Measurements from ENCODE around the gene ALOX15. TPM values are rescaled to one million over a fixed set of nuclear protein-coding genes. Genes with fewer than 3 reads are reported as not detected.

Gene ALOX15
- total RNA-seq, 2 donors from 2014 or later: not detected

DNA sequence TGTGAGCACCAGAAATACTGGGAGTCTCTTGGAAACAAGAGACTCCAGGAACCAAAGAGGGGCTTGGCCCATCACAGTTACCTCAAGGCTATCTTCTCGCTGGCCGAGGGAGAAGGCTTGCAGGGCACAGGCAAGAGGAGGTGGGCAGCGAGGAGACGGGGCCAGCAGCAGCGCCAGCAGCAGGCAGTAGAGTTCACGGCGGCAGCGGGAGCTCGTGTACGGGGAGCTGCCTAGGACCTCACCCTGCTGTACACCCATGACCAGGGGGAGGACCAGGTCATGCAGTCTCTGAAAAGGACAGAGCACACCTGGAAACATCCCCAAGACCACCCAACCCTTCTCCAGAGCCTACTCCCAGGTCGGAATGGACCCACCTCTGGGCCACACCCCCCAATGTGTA is 31.7 kb upstream of the ALOX15 start:
- DNase-seq (no peak), ATAC-seq (no peak)
- H3K4me1 ChIP-seq: no peaks in the 10 kb centered on the region
- H3K4me3 ChIP-seq: no peak overlapping the region
- TF ChIP-seq POLR2A (IDR thresholded peaks at IDR 0.05): no peak
- TF ChIP-seq, protein P1, sequence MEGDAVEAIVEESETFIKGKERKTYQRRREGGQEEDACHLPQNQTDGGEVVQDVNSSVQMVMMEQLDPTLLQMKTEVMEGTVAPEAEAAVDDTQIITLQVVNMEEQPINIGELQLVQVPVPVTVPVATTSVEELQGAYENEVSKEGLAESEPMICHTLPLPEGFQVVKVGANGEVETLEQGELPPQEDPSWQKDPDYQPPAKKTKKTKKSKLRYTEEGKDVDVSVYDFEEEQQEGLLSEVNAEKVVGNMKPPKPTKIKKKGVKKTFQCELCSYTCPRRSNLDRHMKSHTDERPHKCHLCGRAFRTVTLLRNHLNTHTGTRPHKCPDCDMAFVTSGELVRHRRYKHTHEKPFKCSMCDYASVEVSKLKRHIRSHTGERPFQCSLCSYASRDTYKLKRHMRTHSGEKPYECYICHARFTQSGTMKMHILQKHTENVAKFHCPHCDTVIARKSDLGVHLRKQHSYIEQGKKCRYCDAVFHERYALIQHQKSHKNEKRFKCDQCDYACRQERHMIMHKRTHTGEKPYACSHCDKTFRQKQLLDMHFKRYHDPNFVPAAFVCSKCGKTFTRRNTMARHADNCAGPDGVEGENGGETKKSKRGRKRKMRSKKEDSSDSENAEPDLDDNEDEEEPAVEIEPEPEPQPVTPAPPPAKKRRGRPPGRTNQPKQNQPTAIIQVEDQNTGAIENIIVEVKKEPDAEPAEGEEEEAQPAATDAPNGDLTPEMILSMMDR (IDR thresholded peaks at IDR 0.05): no peak
- H3K9me3 ChIP-seq: no peaks in the 10 kb centered on the region
- H3K36me3 ChIP-seq (replicated peaks in 1 of 2; ENCODE audit: insufficient read depth in 1 of 2, low read depth in 2 of 2): peaks cover 0 to 32% of the 10 kb centered on the region in 2 donors
- H3K27me3 ChIP-seq: no peaks in the 10 kb centered on the region
- H3K27ac ChIP-seq: no peak overlapping the region
- intact Hi-C loops (cut with DNase I): no loop called here
- WGBS, 2 donors: 82 to 83% methylated on average over 3 to 11 of the region's 11 CpGs

DNA sequence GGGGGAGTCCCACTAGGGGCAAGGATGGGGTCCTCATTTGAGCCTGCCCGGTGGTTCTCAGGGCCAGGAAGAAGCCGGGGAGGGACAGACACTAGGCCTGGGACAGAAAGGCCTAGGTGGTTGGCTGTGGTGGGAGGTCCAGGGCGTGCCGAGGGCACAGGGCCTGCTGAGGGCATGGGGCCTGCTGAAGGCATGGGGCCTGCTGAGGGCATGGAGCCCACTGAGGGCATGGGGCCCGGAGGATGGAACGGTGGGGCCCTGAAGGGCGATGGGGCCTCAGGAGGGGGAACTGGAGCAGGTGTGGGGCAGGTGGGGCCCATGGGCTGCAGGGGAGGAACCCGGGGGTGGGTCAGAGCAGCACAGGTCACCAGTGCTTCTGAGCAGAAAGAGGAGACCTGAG is 31.3 kb upstream of the ALOX15 start:
- Histone ChIP-seq H3K27me3 (no peaks in the 10 kb centered on the region), H3K36me3 (replicated peaks in 1 of 2; ENCODE audit: insufficient read depth in 1 of 2, low read depth in 2 of 2) (peaks cover 0 to 32% of the 10 kb centered on the region in 2 donors), H3K4me1 (no peaks in the 10 kb centered on the region), H3K9me3 (no peaks in the 10 kb centered on the region), H3K4me3 (no peak overlapping the region), H3K27ac (no peak overlapping the region)
- intact Hi-C loops (cut with DNase I): no loop called here
- no peak for ATAC-seq
- TF ChIP-seq, protein P1 (IDR thresholded peaks at IDR 0.05): no peak
- no peak for TF ChIP-seq POLR2A (IDR thresholded peaks at IDR 0.05)
- WGBS, 2 donors: 88 to 93% methylated on average over 8 of the region's 8 CpGs
- DNase-seq: no peak

DNA sequence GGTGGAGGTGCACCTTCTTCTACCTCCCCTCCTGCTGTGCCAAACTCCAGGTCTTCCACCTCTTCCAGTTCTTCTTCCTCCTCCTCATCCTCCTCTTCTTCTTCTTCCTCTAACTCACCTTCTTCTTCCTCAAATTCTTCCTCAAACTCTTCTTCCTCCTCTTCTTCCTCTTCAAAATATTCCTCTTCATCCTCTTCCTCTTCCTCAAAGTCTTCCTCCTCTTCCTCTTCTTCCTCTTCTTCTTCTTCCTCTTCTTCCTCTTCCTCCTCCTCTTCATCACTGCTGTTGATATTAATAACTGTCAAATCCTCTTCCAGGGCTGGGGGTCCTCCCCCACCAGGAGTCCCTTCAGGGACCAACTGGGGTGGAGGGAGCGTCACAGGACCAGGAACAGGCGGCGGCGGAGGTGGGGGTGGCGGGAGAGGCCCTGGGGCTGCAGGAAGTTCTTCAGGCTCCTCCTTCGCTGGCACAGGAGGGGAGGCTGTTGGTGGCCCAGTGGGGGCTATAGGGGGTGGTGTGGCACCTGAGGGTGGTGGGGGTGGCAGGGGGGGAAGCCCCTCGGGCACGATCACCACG is 30.7 kb upstream of the ALOX15 start:
- intact Hi-C loops (cut with DNase I): no loop called here
- TF ChIP-seq, protein P1 (IDR thresholded peaks at IDR 0.05): no peak
- TF ChIP-seq POLR2A (IDR thresholded peaks at IDR 0.05): no peak
- no peaks in the 10 kb centered on the region for H3K27me3 ChIP-seq
- peaks cover 0 to 29% of the 10 kb centered on the region in 2 donors for H3K36me3 ChIP-seq (replicated peaks in 1 of 2; ENCODE audit: insufficient read depth in 1 of 2, low read depth in 2 of 2)
- ATAC-seq (no peak), DNase-seq (no peak)
- H3K9me3 ChIP-seq: no peaks in the 10 kb centered on the region
- no peak overlapping the region for H3K4me3 ChIP-seq
- no peak overlapping the region for H3K27ac ChIP-seq
- 93 to 95% methylated on average over 6 to 9 of the region's 9 CpGs for WGBS, 2 donors
- H3K4me1 ChIP-seq: no peaks in the 10 kb centered on the region

DNA sequence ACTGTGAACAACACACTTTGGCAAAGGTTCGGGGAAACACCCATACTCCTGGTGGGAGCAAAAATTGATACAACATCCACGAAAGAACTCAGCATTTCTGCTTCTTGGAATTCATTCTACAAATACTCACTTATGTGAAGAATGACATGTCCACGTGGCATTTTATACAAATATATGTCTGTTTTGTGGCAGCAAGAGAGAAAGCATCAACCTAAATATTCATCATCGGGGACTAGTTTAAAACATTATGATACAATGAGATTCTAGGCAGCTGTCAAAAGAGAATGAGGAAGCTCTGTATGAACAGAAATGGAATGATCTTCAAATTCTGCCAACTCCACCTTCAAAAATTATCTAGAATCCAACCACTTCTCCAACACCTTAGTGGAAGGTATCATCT is 25.7 kb upstream of the ALOX15 start:
- no peak overlapping the region for H3K4me3 ChIP-seq
- H3K27ac ChIP-seq: no peak overlapping the region
- no peaks in the 10 kb centered on the region for H3K4me1 ChIP-seq
- TF ChIP-seq POLR2A (IDR thresholded peaks at IDR 0.05): no peak
- TF ChIP-seq, protein P1 (IDR thresholded peaks at IDR 0.05): no peak
- no peak for ATAC-seq
- H3K9me3 ChIP-seq: no peaks in the 10 kb centered on the region
- intact Hi-C loops (cut with DNase I): no loop called here
- no peaks in the 10 kb centered on the region for H3K27me3 ChIP-seq
- WGBS, 2 donors: 68% methylated on average over 4 of the region's 4 CpGs
- no peak for DNase-seq
- peaks cover 0 to 3% of the 10 kb centered on the region in 2 donors for H3K36me3 ChIP-seq (replicated peaks in 1 of 2; ENCODE audit: insufficient read depth in 1 of 2, low read depth in 2 of 2)

DNA sequence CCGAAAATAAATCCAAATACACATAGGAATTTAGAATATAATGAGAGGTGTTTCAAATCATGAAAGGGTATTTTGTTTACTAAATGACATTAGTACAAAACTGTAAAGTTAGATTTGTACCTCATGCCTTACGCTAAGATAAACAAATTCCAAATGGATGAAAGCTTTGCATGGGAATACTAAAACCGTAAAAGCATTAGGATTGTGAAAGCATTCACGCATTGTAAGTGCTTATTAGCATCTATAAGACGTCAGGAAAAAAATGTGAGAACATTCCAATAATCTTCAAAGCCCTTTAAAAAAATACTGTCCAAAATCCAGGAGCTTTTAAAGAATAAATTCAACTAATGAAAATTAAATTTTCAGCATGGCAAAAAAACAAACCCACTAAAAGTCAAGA is 24.8 kb upstream of the ALOX15 start:
- TF ChIP-seq, protein P1 (IDR thresholded peaks at IDR 0.05): no peak
- no peak for TF ChIP-seq POLR2A (IDR thresholded peaks at IDR 0.05)
- H3K4me1 ChIP-seq: no peaks in the 10 kb centered on the region
- H3K9me3 ChIP-seq: no peaks in the 10 kb centered on the region
- no peak overlapping the region for H3K4me3 ChIP-seq
- H3K27me3 ChIP-seq: no peaks in the 10 kb centered on the region
- H3K36me3 ChIP-seq (replicated peaks in 1 of 2; ENCODE audit: insufficient read depth in 1 of 2, low read depth in 2 of 2): no peaks in the 10 kb centered on the region
- WGBS, 2 donors: 60 to 62% methylated on average over 5 of the region's 5 CpGs
- ATAC-seq (no peak), DNase-seq (no peak)
- no peak overlapping the region for H3K27ac ChIP-seq
- intact Hi-C loops (cut with DNase I): no loop called here
